GM21381 (cell line): ENCODE data around the gene FNDC3A.
A peak's percentile ranks its signal among the peaks of the same experiment; 100 is the strongest.

Experiments used
- ATAC-seq: cut with Tn5 transposase; IDR thresholded peaks from one replicate; pipeline ENCODE4 v1.9.1; 2021; ENCODE audit warnings: mild to moderate bottlenecking, moderate library complexity; ENCODE audit not compliant: unreplicated experiment

Gene FNDC3A

GRCh38 chr13:49213539-49213938, 237.8 kb downstream of the FNDC3A start:
- ATAC-seq: no peak

GRCh38 chr13:49213997-49214916, 238.5 kb downstream of the FNDC3A start:
- ATAC-seq: no peak

- ATAC-seq: peak; percentile 62
These were observed 239.2 kb downstream of the FNDC3A start for GRCh38 chr13:49214917-49215376.

- ATAC-seq: no peak
These were observed 240.6 kb downstream of the FNDC3A start for GRCh38 chr13:49216334-49216733.

GRCh38 chr13:49217962-49218492, 242.3 kb downstream of the FNDC3A start:
- no peak for ATAC-seq

GRCh38 chr13:49218493-49219051, 242.9 kb downstream of the FNDC3A start:
- ATAC-seq: no peak

GRCh38 chr13:49219647-49220035, 243.9 kb downstream of the FNDC3A start:
- no peak for ATAC-seq

GRCh38 chr13:49220036-49220855, 244.5 kb downstream of the FNDC3A start, which contains the start of gene MLNR:
MLNR (plus strand) TSS chr13:49220338; CDS start chr13:49220338, 0 bp downstream.
- ATAC-seq: no peak

- ATAC-seq: no peak
These were observed 245.3 kb downstream of the FNDC3A start for GRCh38 chr13:49220856-49221589.

- ATAC-seq: no peak
These were observed 245.9 kb downstream of the FNDC3A start for GRCh38 chr13:49221590-49221965.

GRCh38 chr13:49225223-49226042, 249.7 kb downstream of the FNDC3A start:
- no peak for ATAC-seq

GRCh38 chr13:49226613-49227012, 250.9 kb downstream of the FNDC3A start:
- no peak for ATAC-seq

GRCh38 chr13:49234741-49235140, 259.0 kb downstream of the FNDC3A start:
- no peak for ATAC-seq

- no peak for ATAC-seq
These were observed 260.2 kb downstream of the FNDC3A start for GRCh38 chr13:49235856-49236431.

- no peak for ATAC-seq
These were observed 262.9 kb downstream of the FNDC3A start for GRCh38 chr13:49238621-49239020.

- ATAC-seq: no peak
These were observed 264.3 kb downstream of the FNDC3A start for GRCh38 chr13:49240017-49240416.

GRCh38 chr13:49241296-49241695, 265.6 kb downstream of the FNDC3A start:
- ATAC-seq: no peak

GRCh38 chr13:49245101-49245500, 269.4 kb downstream of the FNDC3A start:
- no peak for ATAC-seq
